Panc1 (cell line): ENCODE results near the gene KCNC1.

ENCODE experiments used
- POLR2AphosphoS5 ChIP-seq: IDR thresholded peaks from 2 replicates; pipeline ENCODE4 v1.6.1; 2012; ENCODE audit warnings: mild to moderate bottlenecking, low read depth, low read length, moderate library complexity
- SIN3A ChIP-seq: IDR thresholded peaks from 2 replicates; pipeline ENCODE4 v1.6.1; 2012; ENCODE audit warnings: low read depth, mild to moderate bottlenecking, low read length, moderate library complexity, borderline replicate concordance; ENCODE audit not compliant: insufficient read depth
- TF ChIP-seq, protein P1 (sequence below): fragments of 450-650 bp; IDR thresholded peaks from 2 replicates; pipeline ENCODE4 v1.5.1; 2017; ENCODE audit warnings: mild to moderate bottlenecking
- TF ChIP-seq, protein P2 (sequence below), 2 experiments: IDR thresholded peaks; 2 replicates each; pipeline ENCODE4 v1.6.1; 2011 to 2012; ENCODE audit warnings: low read depth in 2 of 2, control low read depth in 1 of 2, low read length in 1 of 2, mild to moderate bottlenecking in 1 of 2, moderate library complexity in 1 of 2; ENCODE audit not compliant: insufficient read depth in 1 of 2

DNA sequence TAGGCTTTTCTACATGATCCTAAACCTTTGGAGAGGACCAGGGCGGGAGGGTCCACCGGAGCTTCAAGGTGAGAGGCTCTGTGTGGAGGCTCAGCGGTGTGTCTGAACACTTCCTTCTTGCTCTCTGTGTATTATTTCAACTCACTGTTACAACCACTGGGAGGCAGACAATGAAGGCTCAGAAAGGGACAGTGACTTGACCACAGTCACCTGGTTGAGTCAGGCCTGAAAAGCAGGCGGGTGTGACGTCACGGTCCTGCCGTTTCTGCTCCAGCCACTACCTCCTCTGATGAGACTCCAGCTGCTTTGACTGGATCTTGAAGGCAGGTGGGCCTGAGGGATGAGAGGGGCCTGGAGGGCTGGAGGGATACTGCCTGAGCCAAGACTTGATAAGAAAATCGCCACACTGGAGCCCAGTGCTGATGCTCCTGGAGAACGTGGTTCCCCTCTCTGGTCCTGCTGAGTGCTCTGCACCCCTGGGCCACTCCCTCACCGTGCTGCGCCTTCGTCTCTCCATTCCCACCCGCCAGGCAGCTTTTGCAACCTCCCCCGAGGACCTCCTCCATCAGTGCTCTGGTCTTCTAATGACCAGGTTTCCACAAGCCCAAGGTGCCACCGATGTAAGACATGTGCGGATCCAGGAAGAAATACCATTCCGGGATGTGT, 27.9 kb downstream of the KCNC1 start:
- TF ChIP-seq, protein P1, sequence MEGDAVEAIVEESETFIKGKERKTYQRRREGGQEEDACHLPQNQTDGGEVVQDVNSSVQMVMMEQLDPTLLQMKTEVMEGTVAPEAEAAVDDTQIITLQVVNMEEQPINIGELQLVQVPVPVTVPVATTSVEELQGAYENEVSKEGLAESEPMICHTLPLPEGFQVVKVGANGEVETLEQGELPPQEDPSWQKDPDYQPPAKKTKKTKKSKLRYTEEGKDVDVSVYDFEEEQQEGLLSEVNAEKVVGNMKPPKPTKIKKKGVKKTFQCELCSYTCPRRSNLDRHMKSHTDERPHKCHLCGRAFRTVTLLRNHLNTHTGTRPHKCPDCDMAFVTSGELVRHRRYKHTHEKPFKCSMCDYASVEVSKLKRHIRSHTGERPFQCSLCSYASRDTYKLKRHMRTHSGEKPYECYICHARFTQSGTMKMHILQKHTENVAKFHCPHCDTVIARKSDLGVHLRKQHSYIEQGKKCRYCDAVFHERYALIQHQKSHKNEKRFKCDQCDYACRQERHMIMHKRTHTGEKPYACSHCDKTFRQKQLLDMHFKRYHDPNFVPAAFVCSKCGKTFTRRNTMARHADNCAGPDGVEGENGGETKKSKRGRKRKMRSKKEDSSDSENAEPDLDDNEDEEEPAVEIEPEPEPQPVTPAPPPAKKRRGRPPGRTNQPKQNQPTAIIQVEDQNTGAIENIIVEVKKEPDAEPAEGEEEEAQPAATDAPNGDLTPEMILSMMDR = no peak
- TF ChIP-seq SIN3A (no peak), POLR2AphosphoS5 (no peak)
- TF ChIP-seq, protein P2, sequence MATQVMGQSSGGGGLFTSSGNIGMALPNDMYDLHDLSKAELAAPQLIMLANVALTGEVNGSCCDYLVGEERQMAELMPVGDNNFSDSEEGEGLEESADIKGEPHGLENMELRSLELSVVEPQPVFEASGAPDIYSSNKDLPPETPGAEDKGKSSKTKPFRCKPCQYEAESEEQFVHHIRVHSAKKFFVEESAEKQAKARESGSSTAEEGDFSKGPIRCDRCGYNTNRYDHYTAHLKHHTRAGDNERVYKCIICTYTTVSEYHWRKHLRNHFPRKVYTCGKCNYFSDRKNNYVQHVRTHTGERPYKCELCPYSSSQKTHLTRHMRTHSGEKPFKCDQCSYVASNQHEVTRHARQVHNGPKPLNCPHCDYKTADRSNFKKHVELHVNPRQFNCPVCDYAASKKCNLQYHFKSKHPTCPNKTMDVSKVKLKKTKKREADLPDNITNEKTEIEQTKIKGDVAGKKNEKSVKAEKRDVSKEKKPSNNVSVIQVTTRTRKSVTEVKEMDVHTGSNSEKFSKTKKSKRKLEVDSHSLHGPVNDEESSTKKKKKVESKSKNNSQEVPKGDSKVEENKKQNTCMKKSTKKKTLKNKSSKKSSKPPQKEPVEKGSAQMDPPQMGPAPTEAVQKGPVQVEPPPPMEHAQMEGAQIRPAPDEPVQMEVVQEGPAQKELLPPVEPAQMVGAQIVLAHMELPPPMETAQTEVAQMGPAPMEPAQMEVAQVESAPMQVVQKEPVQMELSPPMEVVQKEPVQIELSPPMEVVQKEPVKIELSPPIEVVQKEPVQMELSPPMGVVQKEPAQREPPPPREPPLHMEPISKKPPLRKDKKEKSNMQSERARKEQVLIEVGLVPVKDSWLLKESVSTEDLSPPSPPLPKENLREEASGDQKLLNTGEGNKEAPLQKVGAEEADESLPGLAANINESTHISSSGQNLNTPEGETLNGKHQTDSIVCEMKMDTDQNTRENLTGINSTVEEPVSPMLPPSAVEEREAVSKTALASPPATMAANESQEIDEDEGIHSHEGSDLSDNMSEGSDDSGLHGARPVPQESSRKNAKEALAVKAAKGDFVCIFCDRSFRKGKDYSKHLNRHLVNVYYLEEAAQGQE (IDR thresholded peaks at IDR 0.05; ENCODE audit: insufficient read depth in 1 of 2, low read depth in 2 of 2, low read length in 1 of 2) = no peak
